Testis (tissue), 2 donors: ENCODE measurements around the gene HOMER1.

Source experiments
- POLR2A ChIP-seq: fragments of 450-650 bp; IDR thresholded peaks from one replicate; pipeline ENCODE4 v1.6.1; 2017; ENCODE audit warnings: antibody characterized with exemption, mild to moderate bottlenecking, moderate library complexity
- TF ChIP-seq, protein P1 (sequence below), 3 experiments: fragments of 450-650 bp in 2 of 3; fragments of 200-600 bp in 1 of 3; sonication (generic) in 1 of 3; IDR thresholded peaks; one replicate each; pipeline ENCODE4 v1.5.1; 2016 to 2019; ENCODE audit warnings: antibody characterized with exemption in 3 of 3, mild to moderate bottlenecking in 2 of 3, moderate library complexity in 1 of 3

DNA sequence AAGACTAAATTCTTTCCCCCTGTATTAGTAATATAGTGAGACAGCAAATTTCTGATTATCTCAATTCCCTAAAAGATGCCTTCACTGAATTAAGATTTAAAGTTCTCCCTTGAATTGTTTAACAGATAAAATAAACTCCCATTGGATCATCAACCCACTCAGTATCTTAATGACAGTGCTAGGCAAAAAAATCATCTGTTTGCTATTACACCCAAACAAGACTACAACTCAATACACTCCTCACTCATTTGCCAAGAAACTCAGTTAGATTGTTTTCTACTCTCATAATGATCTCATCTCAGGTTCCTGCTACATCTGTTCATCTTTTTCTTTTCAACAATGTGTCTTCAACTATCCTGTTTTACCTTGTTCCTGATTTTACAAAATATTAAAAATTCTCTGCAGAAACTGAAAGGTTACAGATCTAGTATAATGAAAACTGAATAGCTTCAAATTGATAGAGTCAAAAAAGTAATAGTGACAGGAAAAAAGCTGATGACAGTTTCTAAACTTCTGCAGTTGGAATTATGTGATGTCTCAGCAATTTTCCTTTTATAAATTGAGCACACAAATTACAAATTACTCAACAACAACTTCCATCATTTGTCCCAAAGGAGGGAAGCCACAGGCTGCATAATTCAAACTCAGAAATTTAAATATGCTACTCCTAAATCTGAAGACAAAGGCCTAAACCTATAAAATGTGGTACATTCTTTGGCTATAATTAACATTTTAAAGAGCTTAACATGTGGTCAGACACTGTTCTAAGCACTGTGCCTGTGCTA lies 39.4 kb downstream of the HOMER1 start:
- TF ChIP-seq POLR2A = no peak
- TF ChIP-seq, protein P1, sequence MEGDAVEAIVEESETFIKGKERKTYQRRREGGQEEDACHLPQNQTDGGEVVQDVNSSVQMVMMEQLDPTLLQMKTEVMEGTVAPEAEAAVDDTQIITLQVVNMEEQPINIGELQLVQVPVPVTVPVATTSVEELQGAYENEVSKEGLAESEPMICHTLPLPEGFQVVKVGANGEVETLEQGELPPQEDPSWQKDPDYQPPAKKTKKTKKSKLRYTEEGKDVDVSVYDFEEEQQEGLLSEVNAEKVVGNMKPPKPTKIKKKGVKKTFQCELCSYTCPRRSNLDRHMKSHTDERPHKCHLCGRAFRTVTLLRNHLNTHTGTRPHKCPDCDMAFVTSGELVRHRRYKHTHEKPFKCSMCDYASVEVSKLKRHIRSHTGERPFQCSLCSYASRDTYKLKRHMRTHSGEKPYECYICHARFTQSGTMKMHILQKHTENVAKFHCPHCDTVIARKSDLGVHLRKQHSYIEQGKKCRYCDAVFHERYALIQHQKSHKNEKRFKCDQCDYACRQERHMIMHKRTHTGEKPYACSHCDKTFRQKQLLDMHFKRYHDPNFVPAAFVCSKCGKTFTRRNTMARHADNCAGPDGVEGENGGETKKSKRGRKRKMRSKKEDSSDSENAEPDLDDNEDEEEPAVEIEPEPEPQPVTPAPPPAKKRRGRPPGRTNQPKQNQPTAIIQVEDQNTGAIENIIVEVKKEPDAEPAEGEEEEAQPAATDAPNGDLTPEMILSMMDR (IDR thresholded peaks at IDR 0.05) = no peak
